Right forelimb (tissue), 1 donor: ENCODE data around the gene LHX2.

Experiments
- DNase-seq: peaks from one replicate; pipeline ENCODE4 v3.0.0-alpha.2; 2018

The LHX2 gene

GRCh38 chr9:124000161-124000783 lies 11.3 kb upstream of the LHX2 start:
- DNase-seq, result no peak

DNA sequence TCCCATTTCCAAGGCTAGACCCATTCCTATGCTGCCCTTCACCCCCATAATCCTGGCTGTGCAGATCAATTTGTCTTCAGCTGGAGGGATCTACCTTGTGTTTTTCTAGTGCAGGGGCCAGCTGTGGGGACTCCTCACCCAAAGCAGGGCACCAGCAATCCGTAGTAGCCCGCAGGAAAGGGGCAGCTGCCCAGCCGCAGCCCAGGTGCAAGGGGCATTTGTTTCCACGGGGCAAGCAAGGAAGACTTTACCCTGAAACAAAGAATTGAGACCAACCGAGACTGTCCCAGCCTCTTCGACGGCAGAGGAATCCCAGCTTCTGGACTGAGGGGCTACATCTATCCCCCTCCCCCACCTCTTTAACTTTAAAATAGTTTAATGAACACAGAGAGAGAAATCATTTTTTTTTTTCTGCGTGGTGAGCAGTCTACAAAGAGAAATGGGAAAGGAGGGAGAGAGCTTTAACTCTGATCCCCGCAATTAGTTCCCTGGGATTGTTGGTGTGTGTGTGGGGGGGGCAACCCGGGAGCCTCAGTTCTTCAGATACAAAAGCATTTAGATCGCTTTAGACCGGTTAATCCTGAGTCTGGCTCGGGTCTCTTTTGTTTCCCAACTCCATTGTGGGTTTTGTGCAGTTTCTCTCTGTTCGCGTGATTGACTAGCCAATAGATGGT lies 10.6 kb upstream of the LHX2 start:
- DNase-seq, result no peak

- no peak for DNase-seq
Measured at GRCh38 chr9:124001458-124001799, 10.1 kb upstream of the LHX2 start.

- DNase-seq, result no peak
Measured at GRCh38 chr9:124001866-124002525, 9.6 kb upstream of the LHX2 start.

DNA sequence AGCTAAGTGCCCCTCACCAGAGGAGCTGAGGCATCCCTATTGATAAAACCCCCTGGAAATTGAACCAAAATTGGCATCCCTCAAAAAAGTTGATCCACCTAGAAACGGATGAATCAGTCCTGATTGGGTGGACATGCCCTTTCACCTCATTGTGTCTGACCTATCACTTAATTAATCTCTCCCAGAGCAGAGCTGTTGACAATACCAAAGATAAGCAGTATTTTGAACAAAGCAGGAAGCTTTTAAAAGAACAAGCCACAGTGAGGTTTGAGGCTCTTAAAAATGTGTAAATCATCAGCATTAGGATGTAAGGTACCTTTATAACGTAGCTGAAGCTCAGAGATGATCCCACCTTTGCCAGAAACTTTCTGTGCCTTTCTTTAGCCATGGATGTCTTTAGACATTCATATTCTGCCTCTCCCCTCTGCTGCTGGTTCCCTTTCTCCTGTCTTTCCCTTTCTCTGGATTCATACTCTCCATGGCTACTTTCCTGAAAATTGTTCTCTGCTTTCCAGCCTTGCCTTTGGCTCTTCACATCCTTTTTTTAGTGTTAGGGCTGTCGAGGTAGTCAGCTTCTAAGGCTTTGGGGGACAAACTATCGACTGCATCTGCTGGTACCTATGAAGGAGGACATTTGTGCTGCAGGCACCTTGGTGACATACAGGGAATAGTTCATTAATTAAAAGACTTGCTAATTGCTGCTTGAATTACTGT lies 7.8 kb upstream of the LHX2 start:
- DNase-seq, result no peak

- no peak for DNase-seq
Measured at GRCh38 chr9:124004593-124004992, 7.0 kb upstream of the LHX2 start.

GRCh38 chr9:124005029-124005771 lies 6.4 kb upstream of the LHX2 start:
- no peak for DNase-seq

DNA sequence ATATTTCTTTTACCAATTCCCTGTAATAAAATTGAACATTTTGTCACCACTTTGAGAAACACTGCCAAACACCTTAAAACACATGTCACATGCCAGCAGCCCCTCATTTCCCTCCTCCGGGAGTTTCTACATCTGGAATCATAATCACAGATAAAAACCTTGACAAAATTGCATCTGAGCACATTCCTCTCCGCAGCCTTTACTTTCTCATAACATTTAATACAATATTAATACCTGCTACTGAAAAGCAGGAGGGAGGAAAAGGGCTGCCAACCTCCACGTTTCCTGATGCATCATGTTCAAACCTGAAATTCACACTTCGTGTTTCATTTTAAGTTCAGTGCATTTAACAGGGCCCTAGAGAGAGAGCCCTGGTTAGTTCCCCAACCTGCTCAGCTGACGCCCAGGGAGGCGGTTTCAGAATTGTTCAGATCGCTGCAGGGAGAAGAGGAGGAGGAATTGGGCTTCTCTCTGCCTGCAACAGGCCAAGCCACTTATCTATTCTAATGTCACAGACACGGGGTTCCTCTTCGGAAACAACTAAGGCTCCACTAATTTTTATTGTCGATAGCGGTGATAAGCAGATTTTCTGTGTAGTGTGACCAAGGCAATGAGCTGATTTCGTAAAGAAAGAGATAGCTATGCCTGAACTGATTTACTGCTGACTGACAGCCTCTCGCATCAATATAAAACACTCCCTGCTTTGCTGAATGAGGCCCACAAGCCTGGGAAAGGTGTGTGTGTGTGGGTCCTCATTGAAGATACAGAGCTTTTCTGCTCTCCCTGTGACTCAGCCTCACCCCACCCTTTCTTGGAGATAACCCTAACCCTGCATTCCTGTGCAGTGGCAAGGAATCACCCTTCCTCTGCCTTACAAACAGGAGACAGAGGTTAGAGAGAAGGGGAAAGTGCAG lies 4.9 kb upstream of the LHX2 start:
- no peak for DNase-seq

- no peak for DNase-seq
Measured at GRCh38 chr9:124007565-124008302, 3.8 kb upstream of the LHX2 start.

DNA sequence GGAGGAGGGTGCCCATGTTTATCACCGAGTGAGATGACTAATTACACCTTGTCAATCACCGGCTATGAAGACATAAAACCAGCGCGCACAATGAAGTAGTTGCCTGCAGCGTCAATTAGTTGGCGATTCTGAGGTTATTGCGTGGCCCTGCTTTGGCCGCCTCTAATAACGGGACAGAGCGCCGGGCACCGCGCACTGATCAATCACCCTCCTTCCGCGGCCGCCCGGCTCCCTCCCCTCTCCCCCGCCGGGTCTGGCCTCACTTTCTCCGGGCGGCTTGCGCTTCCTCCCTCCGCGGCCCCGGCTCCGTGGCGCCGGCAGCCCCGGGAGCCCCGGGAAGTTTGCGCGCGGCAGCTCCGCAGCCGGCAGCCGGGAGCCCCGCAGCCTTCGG lies 3.3 kb upstream of the LHX2 start:
- DNase-seq, result no peak

- no peak for DNase-seq
Measured at GRCh38 chr9:124008694-124009530, 2.7 kb upstream of the LHX2 start.

- DNase-seq, result no peak
Measured at GRCh38 chr9:124009531-124010217, 1.9 kb upstream of the LHX2 start.

- DNase-seq, result no peak
Measured at GRCh38 chr9:124010303-124010664, 1.3 kb upstream of the LHX2 start.

- no peak for DNase-seq
Measured at GRCh38 chr9:124010665-124011321, 775 bp upstream of the LHX2 start.

DNA sequence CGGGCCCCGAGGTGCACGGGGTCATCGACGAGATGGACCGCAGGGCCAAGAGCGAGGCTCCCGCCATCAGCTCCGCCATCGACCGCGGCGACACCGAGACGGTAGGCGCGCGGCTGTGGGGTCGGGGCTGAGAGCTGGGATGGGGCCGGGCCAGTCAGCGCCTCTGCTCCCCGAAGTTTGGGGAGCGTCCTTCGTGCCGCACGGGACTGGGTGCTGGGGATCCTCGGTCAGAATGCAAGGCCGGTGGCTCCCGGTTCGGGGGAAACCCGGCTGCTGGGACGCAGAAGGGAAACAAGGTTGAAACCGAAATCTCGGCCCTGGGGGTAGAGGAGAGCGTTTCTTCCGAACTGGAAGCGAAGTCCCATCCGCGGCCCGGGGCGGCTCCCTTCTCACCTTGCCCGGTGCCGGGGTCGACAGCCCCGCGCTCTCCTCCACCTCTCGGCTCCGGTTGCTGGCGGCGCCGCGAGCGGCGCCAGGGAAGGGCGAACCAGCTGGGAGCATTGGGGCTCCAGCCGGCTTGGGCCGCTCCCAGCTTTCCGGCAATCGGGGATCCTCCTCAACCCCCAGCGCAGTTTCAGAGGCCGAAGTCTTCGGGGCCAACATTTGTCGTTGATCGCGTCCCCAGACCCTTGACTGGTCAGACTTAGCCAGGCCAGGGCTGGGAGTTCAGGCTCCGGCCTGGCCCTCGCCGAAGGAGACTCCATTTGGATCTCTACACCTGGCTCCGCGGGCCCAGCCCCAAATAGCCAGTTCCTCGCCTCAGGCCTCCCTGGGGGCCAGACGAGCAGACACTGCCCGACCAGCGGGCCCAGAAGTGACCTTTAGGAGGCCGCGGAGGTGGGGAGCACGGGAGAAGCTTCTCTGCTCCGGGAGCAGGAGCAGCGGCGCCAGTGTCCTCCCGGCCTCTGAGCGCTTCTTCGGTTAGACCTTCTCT lies 1.1 kb downstream of the LHX2 start:
- no peak for DNase-seq

- no peak for DNase-seq
Measured at GRCh38 chr9:124013309-124014210, 2.0 kb downstream of the LHX2 start.
